HG03439 (cell line): Measurements from ENCODE around the gene LTK.

Source experiments
- ATAC-seq: cut with Tn5 transposase; IDR thresholded peaks from one replicate; pipeline ENCODE4 v1.9.1; 2021; ENCODE audit warnings: mild to moderate bottlenecking, moderate library complexity; ENCODE audit not compliant: unreplicated experiment

The LTK gene

GRCh38 chr15:41513506-41514227 is at the start of gene LTK:
TSS of gene LTK (minus strand) at chr15:41513827. CDS start at chr15:41513709, 118 bp downstream.
- no peak for ATAC-seq

- no peak for ATAC-seq
Measured at GRCh38 chr15:41562784-41563198, 49.2 kb upstream of the LTK start.

DNA sequence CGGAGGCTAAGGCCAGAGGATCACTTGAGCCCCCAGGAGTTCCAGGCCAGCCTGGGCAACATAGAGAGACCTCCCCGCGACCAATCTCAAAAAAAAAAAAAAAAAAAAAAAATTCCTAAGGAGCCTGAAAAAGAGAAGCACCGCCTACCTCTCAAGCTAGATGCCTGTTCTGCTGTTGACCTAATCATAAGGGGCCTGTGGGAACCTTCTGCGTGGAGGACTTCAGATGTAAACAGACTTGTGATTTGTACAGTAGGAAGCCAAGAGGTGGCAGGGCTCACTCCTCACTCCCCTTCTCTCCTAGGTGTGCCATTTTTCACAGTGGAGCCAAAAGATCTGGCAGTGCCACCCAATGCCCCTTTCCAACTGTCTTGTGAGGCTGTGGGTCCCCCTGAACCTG is 48.6 kb upstream of the LTK start:
- no peak for ATAC-seq

DNA sequence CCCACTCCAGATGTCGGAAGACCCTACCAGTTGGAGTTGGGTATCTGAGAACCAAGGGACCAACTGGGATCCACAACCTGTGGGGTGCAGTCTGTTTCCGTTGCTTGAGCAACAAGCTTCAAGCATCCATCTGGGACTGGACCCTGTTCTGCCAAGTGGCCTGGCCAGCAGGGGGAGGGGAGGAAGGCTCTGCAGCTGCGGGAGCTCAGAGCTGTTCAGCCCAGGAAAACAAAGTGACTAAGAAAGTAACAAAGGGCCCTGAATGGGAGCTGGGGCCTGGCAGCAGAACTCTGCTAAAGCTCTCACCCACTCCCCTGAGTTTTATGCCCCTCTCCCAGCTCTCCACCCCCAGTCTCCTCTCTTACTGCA is 48.1 kb upstream of the LTK start:
- no peak for ATAC-seq

DNA sequence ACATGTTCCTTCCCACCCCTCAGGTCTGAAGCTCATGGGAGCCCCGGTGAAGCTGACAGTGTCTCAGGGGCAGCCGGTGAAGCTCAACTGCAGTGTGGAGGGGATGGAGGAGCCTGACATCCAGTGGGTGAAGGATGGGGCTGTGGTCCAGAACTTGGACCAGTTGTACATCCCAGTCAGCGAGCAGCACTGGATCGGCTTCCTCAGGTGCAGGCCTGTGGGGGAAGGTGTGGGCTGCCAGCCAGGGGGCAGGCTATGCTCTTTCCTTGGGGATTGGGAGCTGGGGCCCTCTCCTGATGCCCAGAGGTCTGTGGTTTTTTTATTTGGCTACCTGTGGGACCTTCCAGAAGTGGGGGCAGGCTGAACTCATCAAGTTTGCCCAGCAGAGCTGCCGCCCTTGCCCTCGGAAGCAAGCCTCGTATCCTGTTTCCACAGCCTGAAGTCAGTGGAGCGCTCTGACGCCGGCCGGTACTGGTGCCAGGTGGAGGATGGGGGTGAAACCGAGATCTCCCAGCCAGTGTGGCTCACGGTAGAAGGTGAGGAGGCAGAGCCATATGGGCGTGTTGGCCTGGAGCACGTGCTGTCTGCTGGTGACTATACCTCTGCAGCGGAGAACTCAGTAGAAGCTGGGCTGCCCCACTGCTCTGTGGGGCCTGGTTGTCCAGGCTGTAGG is 47.6 kb upstream of the LTK start:
- no peak for ATAC-seq

- no peak for ATAC-seq
Measured at GRCh38 chr15:41560572-41560874, 46.9 kb upstream of the LTK start.

DNA sequence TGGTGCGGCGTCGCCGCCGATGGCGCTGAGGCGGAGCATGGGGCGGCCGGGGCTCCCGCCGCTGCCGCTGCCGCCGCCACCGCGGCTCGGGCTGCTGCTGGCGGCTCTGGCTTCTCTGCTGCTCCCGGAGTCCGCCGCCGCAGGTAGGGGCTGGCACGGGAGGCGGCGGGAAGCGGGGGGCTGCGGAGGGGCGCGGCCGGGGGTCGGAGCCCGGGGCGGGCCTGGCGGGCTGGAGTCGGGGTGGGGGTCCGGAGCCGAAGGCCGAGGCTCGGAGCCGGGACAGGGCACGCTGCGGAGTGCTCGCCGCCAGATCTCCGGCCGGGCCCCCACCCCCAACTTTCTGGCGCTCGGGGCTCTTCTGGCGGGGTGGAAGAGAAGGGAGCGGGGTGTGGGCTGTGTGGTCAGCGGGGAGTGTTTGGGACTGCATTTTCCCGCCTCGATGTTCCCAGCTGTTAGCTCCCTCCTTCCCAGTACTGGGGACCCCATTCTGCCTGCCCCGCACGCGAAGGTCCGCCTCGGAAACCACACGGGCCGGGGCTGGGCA is 45.7 kb upstream of the LTK start:
- no peak for ATAC-seq

DNA sequence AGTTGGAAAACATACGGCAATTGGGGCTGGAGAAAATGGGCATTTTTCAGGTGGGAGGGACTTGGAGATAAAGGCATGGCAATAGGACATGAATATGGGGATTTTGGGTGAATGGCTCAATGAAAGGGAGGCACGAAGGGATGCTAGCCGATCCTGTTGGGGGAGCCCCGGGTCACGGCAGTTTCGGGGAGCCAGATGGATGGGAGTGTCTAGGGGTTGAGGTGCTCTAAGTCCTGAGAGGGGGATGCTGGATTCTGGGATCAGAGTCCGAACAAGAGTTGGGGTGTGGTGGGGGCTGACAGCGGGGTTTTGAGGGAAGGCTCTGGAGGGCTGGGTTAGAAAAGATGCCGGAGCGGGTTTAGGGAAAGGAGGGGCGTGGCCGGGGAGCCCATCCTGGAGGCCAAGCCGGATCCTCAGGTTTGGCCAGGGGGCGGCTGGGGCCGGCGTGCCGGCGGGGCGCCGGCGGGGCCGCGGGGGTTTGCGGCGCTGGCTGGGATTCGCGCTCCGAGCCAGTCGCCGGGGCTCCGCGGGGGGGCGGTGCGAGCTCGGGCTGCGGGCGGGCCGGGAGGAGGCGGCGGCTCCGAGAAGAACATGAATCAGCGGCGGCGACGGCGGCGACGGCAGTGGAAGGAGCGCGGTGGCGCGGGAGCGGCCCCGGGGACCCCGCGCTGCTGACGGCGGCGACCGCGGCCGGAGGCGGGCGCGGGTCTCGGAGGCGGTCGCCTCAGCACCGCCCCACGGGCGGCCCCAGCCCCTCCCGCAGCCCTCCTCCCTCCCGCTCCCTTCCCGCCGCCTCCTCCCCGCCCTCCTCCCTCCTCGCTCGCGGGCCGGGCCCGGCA is 45.0 kb upstream of the LTK start, which contains the start of gene TYRO3:
TYRO3 (plus strand) TSS at position 813 of the 839 bp plus-strand sequence. CDS start 46 bp downstream, outside the sequence.
- ATAC-seq: no peak

- no peak for ATAC-seq
Measured at GRCh38 chr15:41557673-41558399, 44.2 kb upstream of the LTK start.

- ATAC-seq: no peak
Measured at GRCh38 chr15:41556677-41557076, 43.0 kb upstream of the LTK start.

- no peak for ATAC-seq
Measured at GRCh38 chr15:41554915-41555314, 41.3 kb upstream of the LTK start.

- ATAC-seq: no peak
Measured at GRCh38 chr15:41554343-41554742, 40.7 kb upstream of the LTK start.

GRCh38 chr15:41553731-41554130 is 40.1 kb upstream of the LTK start:
- no peak for ATAC-seq

GRCh38 chr15:41550066-41550775 is 36.6 kb upstream of the LTK start:
- no peak for ATAC-seq

DNA sequence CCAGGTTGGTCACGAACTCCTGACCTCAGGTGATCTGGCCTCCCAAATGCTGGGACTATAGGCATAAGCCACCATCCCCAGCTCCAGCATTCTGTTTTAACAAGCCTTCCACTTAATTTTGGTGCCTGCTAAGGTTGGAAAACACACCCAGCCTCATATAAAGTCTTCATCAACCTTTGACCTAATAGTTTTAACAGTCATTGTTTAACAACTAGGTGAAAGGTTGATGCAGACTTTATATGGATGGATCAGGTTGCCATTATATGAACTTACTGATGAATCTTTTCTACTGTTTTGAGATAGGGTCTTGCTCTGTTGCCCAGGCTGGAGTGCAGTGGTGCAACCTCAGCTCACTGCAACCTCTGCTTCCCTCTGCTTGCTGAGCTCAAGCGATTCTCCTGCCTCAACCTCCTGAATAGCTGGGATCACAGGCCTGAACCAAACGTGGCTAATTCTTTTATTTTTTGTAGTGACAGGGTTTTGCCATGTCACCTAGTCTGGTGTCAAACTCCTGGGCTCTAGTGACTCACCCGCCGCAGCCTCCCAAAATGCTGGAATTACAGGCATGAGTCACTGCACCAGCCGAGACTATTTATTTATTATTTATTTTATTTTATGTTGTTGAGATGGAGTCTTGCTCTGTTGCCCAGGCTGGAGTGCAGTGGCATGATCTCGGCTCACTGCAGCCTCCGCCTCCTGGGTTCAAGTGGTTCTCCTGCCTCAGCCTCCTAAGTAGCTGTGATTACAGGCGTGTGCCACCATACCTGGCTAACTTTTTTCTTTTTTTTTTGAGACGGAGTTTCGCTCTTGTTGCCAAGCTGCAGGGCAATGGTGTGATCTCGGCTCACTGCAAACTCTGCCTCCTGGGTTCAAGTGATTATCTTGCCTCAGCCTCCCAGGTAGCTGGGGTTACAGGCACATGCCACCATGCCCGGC is 33.5 kb upstream of the LTK start:
- ATAC-seq: no peak

DNA sequence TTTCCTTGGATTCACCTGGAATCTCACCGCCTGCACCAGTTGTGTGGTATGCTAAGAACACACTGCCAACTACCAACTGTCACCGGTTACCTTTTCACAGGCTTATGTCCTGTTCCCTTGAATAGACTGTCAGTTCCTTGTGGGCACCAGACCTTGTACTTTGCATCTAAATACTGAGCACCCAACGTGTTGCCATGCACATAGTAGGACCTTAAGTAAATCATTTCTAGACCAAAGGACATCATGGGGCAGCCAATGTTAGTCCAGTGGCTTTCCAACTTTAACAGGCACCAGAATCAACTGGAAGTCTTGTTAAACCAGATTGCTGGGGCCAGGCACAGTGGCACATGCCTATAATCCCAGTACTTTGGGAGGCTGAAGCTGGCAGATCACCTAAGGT is 31.6 kb upstream of the LTK start:
- no peak for ATAC-seq

DNA sequence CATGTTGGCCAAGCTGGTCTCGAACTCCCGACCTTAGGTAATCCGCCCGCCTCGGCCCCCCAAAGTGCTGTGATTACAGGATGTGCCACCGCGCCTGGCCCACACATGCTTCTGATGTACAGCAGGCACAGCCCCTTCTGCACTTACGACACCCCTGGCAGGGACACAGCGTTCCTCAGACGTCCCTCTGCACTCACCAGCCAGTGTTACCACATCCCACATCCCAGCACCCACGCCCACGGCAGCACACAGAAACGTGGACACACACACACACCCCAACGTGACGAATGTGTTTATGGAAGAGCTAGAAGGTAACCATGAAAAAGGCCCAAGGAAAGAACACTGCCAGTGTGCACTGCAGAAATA is 31.0 kb upstream of the LTK start:
- no peak for ATAC-seq

DNA sequence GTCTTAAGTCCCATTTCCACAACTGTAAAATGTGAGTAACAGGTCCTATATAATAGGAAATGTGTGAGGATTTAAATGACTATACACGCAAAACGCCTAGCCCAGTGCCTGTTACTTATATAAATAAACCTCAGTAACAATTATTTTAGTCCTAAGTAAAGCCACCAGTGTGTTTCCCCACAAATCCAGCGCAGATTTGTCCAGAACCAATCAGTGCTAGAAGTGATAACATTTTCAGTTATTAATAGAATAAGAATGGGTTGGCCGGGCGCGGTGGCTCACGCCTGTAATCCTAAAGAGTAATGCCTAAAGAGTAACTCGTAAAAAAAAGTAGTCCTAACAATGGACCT is 29.9 kb upstream of the LTK start:
- ATAC-seq: no peak

GRCh38 chr15:41536866-41537265 is 23.2 kb upstream of the LTK start:
- ATAC-seq: no peak
